LNCaP clone FGC (cell line): Measurements from ENCODE around the gene PTPRG.

Experiments
- DNase-seq: peaks from one replicate; pipeline ENCODE4 v3.0.0-alpha.2; 2011; ENCODE audit warnings: low read depth
- H3K4me3 ChIP-seq: 2 replicates; pipeline ENCODE4 v1.5.1; 2011; ENCODE audit warnings: mild to moderate bottlenecking, low read depth, low read length, control low read depth
- TF ChIP-seq, protein P1 (sequence below): IDR thresholded peaks from 2 replicates; pipeline ENCODE4 v1.5.1; 2012; ENCODE audit warnings: mild to moderate bottlenecking; ENCODE audit not compliant: control insufficient read depth, insufficient read depth; ENCODE audit errors: extremely low read depth

PTPRG gene

DNA sequence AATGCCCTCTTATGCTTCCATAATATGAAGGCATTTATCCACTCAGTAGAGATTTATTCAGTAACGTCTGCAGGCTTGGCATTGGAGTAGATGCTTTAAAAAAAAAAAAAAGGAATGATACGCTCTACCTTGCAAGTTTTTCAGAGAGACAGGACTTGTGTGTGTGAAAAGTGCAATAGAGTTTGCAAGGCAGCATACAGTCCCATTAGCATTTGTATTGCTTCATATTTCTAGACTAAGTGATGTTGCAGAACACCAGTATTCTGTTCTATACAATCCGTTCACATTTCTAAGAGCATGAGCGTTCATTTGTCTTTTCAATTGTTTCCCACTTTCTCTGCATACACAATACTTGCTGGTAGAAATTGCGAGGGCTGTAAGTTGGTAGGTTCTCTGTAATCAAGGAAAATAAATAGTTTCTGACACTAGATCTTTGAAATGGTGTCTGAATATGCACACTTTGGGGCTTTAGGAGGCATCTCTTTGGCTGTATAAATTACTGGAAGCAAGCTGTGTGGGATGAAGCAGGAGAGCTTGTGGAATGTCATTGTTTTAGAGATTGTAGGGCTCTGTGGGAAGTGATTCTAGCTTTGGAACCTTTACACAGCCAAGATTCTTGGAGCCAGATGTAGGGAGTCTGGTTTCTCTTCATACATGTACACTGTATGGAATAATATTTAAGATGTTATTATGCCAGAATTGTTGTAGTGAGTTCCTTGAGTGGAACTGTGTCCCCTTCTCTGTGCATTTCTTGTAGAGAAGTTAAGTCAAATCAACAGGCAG lies 549.3 kb downstream of the PTPRG start:
- TF ChIP-seq, protein P1, sequence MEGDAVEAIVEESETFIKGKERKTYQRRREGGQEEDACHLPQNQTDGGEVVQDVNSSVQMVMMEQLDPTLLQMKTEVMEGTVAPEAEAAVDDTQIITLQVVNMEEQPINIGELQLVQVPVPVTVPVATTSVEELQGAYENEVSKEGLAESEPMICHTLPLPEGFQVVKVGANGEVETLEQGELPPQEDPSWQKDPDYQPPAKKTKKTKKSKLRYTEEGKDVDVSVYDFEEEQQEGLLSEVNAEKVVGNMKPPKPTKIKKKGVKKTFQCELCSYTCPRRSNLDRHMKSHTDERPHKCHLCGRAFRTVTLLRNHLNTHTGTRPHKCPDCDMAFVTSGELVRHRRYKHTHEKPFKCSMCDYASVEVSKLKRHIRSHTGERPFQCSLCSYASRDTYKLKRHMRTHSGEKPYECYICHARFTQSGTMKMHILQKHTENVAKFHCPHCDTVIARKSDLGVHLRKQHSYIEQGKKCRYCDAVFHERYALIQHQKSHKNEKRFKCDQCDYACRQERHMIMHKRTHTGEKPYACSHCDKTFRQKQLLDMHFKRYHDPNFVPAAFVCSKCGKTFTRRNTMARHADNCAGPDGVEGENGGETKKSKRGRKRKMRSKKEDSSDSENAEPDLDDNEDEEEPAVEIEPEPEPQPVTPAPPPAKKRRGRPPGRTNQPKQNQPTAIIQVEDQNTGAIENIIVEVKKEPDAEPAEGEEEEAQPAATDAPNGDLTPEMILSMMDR = no peak
- DNase-seq = no peak
- H3K4me3 ChIP-seq = no peak overlapping the region

DNA sequence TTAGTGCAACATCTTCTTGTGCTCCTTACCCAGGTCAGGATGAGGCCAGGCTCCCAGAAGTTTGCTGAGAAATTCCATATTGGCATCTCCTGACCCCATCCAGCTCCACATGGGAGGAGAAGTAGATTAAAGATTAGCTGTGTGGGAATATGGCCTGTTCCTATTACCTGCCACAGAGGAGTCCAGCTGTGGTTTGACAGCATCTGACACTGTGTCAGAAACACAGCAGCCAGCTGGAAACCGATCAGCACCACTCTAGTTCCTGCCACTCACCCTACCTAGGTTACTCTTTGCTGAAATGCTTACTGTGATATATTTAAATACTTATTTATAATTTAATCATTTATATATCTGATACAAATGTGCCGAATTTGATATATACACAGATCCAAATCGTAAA lies 551.7 kb downstream of the PTPRG start:
- TF ChIP-seq, protein P1 = no peak
- no peak overlapping the region for H3K4me3 ChIP-seq
- no peak for DNase-seq

DNA sequence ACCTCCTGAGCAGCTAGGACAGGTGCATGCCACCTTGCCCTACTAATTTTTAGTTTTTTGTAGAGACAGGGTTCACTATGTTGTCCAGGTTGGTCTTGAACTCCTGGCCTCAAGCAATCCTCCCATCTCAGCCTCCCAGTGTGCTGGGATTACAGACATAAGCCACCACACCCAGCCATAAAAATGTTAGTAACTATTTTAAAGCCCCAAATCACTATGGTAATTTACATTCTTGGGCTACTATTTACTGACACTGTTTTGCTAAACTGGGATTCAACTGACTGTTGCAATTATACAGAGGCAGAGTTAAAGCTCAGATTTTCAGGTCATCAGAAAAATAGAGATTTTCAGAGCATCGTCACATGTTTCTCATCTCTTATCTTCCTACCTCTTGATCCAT lies 553.4 kb downstream of the PTPRG start:
- no peak for DNase-seq
- no peak overlapping the region for H3K4me3 ChIP-seq
- TF ChIP-seq, protein P1 = no peak

DNA sequence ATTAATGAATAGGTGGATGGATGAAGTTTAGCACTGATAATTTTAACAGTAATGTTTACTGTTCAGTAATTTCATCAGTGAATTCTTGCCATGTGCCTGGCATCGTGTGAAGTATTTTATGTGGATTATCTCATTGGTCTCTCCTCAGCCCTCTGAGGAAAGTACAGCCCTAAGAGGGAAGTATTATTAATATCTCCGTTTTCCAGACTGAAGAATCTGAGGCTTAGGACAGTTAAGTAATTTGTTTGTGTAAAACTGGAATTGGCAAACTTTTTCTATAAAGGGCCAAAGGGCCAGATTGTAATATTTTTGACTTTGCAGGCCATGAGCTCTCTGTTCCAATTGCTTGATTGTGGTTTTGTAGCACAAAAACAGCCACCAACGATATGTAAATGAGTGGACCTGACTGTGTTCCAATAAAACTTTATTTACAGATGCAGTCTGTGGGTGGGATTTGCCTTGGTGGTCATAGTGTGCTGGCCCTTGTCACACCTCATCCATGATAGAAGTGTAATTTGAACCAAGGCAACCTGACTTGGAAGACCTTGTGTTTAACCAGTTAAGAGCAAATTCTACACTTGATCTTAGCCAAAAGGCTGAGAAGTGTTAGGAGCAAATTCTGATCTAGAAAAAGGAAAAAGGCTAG lies 556.7 kb downstream of the PTPRG start:
- H3K4me3 ChIP-seq = no peak overlapping the region
- TF ChIP-seq, protein P1 = no peak
- DNase-seq = no peak

DNA sequence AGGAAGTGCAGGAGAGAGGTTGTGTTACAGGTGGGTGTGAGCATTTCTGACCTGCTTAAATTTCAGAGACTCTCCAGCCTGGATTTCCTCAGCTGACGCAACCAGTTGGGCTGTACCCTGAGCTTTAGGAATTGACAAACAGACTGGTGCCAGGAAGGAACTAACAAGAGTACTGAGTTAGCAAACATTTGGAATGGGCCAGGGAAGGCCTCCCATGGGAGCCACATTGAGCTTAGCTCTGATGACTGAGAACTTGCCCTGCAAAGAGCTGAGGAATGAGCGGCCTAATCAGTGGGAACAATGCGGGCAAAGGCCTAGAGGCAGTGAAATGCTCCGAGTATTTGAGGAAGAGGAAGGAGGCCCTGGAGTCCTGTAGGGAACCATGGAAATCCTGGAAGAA lies 557.8 kb downstream of the PTPRG start:
- TF ChIP-seq, protein P1 = no peak
- no peak overlapping the region for H3K4me3 ChIP-seq
- DNase-seq = no peak

DNA sequence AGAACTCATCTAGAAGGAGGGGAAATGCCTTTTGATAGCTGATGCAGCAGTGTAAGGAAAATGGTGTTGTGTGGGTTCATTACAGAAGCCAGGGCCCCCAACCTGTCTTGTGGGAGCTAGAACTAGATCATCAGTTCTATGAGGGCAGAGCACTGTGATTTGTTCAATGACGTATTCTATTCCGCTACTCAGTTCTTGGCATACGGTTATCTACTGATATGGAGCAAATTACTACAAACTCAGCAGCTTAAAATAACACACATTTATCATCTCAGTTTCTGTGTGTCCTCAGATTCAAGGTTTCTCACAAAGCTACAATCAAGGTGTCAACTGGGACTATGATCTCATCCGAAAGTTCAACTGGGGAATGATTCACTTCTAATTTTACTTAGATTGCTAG lies 561.4 kb downstream of the PTPRG start:
- H3K4me3 ChIP-seq = no peak overlapping the region
- TF ChIP-seq, protein P1 = no peak
- no peak for DNase-seq
